Lung microvascular endothelial cell (primary cell): ENCODE data around the gene RCAN2. TPM values are rescaled to one million over a fixed set of nuclear protein-coding genes. Genes with fewer than 3 reads are reported as not detected.
"Not testable (repeated sequence)": the region's sequence is repeated elsewhere in the genome, so short reads cannot be mapped to it uniquely, and the experiment has no call there.

Source experiments
- DNase-seq, 2 donors: peaks; one replicate each; pipeline versions ENCODE4 v3.0.0 to v3.0.0-alpha.2; 2010; ENCODE audit warnings: low read depth in 2 of 2
- total RNA-seq: library from RNA; depleted of rRNA; stranded (reverse); fragments of >200 nt; gene quantifications from 2 replicates; pipeline ENCODE4 v1.2.1, GENCODE V29; 2014

The RCAN2 gene
- total RNA-seq, 1 donor from 2014 or later: not detected

- no peak for DNase-seq
Measured at GRCh38 chr6:46338131-46338530, 153.1 kb downstream of the RCAN2 start.

- DNase-seq: no peak
Measured at GRCh38 chr6:46334442-46334841, 156.8 kb downstream of the RCAN2 start.

GRCh38 chr6:46333481-46333880, 157.8 kb downstream of the RCAN2 start:
- DNase-seq: no peak

GRCh38 chr6:46332448-46332847, 158.8 kb downstream of the RCAN2 start:
- not testable (repeated sequence) for DNase-seq

GRCh38 chr6:46331461-46331860, 159.8 kb downstream of the RCAN2 start:
- DNase-seq: no peak

- DNase-seq: no peak
Measured at GRCh38 chr6:46329568-46329967, 161.7 kb downstream of the RCAN2 start.

- DNase-seq: no peak
Measured at GRCh38 chr6:46327779-46328178, 163.5 kb downstream of the RCAN2 start.

- no peak for DNase-seq
Measured at GRCh38 chr6:46325561-46326530, 165.4 kb downstream of the RCAN2 start.

GRCh38 chr6:46324706-46325105, 166.5 kb downstream of the RCAN2 start:
- DNase-seq: no peak

- DNase-seq: no peak
Measured at GRCh38 chr6:46323966-46324622, 167.2 kb downstream of the RCAN2 start.

- DNase-seq: peak in 1 of 2 donors; percentile 4
Measured at GRCh38 chr6:46323312-46323965, 167.8 kb downstream of the RCAN2 start.

GRCh38 chr6:46320505-46320904, 170.7 kb downstream of the RCAN2 start:
- DNase-seq: no peak

GRCh38 chr6:46315589-46315988, 175.7 kb downstream of the RCAN2 start:
- DNase-seq: peak in 1 of 2 donors; percentile 26

GRCh38 chr6:46312654-46313053, 178.6 kb downstream of the RCAN2 start:
- DNase-seq: no peak

- no peak for DNase-seq
Measured at GRCh38 chr6:46310196-46310595, 181.1 kb downstream of the RCAN2 start.

- no peak for DNase-seq
Measured at GRCh38 chr6:46306431-46306830, 184.8 kb downstream of the RCAN2 start.

- no peak for DNase-seq
Measured at GRCh38 chr6:46305833-46306232, 185.4 kb downstream of the RCAN2 start.

- no peak for DNase-seq
Measured at GRCh38 chr6:46305236-46305635, 186.0 kb downstream of the RCAN2 start.

- no peak for DNase-seq
Measured at GRCh38 chr6:46302816-46303215, 188.4 kb downstream of the RCAN2 start.

GRCh38 chr6:46302176-46302575, 189.1 kb downstream of the RCAN2 start:
- no peak for DNase-seq

GRCh38 chr6:46299253-46299652, 192.0 kb downstream of the RCAN2 start:
- DNase-seq: no peak

GRCh38 chr6:46296586-46296985, 194.7 kb downstream of the RCAN2 start:
- no peak for DNase-seq
